Superior temporal gyrus (tissue), 1 donor: ENCODE results near the gene IL27RA.
"Not testable (repeated sequence)": the region's sequence is repeated elsewhere in the genome, so short reads cannot be mapped to it uniquely, and the experiment has no call there.

Source experiments
- DNase-seq: peaks from one replicate; pipeline ENCODE4 v3.0.0-alpha.2; 2016; ENCODE audit errors: extremely low spot score

The IL27RA gene

GRCh38 chr19:14028901-14029300 lies 2.7 kb upstream of the IL27RA start:
- DNase-seq = no peak

DNA sequence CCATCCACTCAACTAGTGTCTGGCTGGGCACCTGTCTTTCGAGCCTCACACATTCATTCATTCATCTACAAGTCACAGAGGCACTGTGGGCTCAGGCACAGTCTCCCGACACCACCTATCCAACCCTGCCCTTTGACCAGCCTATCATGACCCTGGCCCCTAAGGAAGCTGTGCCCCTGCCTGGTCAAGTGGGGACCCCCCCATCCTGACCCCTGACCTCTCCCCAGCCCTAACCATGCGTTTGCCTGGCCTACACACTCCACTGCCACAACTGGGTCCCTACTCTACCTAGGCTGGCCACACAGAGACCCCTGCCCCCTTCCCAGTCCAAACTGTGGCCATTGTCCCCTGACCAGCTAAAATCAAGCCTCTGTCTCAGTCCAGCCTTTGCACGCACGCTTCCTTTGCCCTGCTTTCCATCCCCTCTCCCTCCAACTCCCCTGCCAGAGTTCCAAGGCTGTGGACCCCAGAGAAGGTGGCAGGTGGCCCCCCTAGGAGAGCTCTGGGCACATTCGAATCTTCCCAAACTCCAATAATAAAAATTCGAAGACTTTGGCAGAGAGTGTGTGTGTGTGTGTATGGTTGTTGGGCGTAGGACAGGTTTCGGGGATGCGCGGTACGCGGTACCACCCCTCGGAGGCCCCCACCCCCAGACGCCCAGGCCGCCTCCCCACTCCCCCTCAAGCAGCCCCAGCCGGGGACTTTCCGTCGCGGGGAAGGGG lies 404 bp upstream of the IL27RA start:
- DNase-seq = no peak

DNA sequence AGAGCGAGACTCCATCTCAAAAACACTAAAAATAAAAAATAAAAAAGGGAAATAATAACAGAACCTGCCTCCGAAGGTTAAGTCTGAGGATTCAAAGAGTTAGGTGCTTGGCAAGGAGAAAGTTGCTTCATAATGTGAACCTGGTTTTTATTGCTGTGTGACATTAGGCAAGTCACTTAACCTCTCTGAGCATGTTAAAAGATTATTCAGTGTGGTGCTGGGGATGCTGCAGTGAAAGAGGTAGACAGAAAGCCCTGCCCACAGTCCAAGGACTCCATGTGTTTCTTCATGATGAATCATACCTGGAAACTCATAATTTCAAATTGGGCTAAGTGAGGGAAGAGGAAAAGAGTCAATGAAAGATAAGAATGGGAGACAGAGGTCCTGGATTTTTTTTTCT lies 2.4 kb downstream of the IL27RA start:
- no peak for DNase-seq

DNA sequence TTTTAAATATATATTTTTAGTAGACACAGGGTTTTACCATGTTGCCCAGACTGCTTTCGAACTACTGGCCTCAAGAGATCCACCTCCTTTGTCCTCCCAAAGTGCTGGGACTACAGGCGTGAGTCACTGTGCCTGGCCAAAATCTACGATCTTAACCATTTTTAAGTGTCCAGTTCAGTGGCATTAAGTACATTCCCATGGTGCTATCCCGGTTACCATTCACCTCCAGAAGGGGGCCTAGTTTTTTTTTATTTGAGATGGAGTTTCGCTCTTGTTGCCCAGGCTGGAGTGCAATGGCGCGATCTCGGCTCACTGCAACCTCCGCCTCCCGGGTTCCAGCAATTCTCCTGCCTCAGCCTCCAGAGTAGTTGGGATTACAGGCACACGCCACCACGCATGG lies 3.6 kb downstream of the IL27RA start:
- DNase-seq = not testable (repeated sequence)

DNA sequence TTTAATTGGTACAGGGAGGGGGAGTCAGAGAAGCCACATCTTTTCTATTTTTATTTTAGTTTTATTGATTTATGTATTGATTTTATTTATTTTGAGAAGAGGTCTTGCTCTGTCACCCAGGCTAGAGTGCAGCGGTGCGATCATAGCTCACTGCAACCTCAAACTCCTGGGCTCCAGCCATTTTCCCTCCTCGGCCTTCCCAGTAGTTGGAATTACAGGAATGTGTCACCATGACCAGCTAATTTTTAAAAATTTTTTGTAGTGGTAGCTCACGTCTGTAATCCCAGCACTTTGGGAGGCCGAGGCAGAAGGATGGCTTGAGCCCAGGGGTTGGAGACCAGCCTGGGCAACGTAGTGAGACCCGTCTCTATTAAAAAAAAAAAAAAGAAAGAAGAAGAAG lies 4.1 kb downstream of the IL27RA start:
- DNase-seq = no peak

DNA sequence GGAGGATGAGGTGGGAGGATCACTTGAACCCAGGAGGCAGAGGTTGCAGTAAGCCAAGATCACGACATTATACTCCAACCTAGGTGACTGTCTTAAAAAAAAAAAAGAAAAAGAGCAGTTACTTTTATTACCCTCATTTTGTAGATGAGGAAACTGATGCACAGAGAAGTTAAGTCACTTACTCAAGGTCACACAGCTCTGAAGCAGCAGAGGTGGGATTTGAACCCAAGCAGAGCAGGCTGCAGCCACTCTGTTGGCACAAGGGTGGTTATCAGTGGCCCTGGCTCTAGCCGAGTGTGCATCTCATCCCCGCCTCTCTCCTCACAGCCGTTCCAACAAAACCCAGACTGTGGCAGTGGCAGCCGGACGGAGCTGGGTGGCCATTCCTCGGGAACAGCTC lies 7.6 kb downstream of the IL27RA start:
- DNase-seq = no peak

DNA sequence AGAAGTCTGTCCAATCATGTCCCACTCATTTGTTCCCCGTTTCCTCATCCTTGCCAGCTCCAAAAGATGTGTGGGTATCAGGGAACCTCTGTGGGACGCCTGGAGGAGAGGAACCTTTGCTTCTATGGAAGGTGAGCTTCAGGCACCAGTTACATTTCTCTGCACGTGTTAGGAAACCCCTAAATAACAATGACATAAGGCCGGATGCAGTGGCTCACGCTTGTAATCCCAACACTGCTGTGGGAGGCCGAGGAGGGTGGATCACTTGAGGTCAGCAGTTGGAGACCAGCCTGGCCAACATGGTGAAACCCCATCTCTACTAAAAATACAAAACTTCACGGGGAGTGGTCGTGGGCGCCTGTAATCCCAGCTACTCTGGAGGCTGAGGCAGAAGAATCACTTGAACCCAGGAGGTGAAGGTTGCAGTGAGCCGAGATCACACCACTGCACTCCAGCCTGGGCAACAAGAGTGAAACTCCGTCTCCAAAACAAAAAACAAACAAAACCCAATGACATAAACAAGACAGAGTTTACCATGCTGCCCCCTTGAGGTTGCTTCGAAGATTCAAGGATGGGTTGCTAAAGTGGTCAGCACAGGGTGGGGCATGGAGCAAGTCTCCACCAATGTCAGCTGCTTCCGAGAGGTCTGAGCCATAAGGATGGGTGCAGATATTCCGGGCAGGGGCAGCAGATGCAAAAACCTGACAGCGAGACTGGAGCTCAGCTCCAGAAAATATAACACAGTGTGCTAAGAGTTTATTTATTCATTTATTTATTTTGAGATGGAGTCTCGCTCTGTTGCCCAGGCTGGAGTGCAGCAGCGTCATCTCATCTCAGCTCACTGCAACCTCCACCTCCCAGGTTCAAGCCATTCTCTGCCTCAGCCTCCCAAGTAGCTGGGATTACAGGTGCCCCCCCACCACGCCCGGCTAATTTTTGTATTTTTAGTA lies 11.4 kb downstream of the IL27RA start:
- DNase-seq = peak; percentile 59

DNA sequence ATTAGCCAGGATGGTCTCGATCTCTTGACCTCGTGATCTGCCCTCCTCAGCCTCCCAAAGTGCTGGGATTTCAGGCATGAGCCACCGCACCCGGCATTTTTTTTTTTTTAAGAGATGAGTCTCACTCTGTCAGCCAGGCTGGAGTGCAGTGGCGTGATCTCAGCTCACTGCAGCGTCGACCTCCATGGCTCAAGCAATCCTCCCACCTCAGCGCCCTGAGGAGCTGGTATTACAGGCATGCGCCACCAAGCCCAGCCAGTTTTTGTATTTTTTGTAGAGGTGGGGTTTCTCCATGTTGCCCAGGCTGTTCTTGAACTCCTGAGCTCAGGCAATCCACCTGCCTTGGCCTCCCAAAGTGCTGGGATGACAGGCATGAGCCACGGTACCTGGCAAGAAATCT lies 16.3 kb downstream of the IL27RA start:
- not testable (repeated sequence) for DNase-seq

GRCh38 chr19:14048443-14049153 lies 17.0 kb downstream of the IL27RA start:
- DNase-seq = no peak

- no peak for DNase-seq
Observed at GRCh38 chr19:14050512-14050911, 18.9 kb downstream of the IL27RA start.

DNA sequence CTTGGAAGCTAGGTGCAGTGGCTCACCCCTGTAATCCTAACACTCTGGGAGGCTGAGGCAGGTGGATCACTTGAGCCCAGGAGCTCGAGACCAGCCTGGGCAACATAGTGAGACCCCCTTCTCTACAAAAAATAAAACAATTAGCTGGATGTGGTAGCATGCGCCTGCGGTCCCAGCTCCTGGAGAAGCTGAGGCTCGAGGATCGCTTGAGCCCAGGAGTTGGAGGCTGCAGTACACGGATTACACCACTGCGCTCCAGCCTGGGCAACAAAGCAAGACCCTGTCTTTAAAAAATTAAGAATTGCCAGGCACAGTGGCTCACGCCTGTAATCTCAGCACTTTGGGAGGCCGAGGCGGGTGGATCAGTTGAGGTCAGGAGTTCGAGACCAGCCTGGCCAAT lies 19.4 kb downstream of the IL27RA start:
- not testable (repeated sequence) for DNase-seq

- DNase-seq = no peak
Observed at GRCh38 chr19:14051980-14052379, 20.4 kb downstream of the IL27RA start.

GRCh38 chr19:14052470-14052869 lies 20.9 kb downstream of the IL27RA start:
- DNase-seq = no peak

DNA sequence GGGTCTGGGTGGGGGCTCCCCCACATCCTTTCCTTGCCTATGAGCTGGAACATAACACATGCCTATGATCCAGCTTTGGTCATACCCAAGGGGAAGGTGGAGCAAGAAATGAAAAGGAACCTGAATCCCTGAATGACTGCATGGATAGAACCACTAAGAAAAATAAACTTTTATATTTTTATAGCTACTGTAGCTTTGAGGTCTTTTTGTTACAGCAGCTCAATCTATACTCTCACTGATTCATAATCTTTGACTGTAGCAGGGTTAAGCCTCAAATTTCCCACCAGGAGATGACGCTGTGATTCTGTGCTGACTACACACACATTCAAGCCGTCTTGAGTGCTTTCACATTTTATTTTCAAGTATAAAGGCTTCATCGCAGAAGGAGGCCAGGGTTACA lies 21.5 kb downstream of the IL27RA start:
- DNase-seq = no peak

DNA sequence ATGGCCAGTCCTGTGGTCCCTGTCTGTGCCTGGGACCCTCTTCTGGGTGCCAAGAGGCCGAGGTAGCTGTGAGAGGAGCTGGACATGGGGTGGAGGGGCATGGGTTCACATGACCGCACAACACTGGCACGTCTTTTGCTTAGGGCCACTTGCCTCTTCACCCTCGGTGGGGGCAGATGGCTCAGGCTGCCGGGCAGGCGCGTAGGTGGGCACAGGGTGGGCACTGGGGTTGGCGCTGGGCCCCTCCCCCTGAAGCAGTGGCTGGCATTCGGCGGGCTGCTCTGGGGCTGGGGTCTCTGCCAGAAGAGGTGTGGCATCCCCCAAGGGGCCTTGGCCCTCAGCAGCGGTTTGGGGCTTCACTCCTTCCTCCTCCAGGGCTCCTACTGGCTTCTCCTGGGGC lies 21.9 kb downstream of the IL27RA start:
- DNase-seq = no peak

GRCh38 chr19:14054099-14054498 lies 22.5 kb downstream of the IL27RA start:
- no peak for DNase-seq

DNA sequence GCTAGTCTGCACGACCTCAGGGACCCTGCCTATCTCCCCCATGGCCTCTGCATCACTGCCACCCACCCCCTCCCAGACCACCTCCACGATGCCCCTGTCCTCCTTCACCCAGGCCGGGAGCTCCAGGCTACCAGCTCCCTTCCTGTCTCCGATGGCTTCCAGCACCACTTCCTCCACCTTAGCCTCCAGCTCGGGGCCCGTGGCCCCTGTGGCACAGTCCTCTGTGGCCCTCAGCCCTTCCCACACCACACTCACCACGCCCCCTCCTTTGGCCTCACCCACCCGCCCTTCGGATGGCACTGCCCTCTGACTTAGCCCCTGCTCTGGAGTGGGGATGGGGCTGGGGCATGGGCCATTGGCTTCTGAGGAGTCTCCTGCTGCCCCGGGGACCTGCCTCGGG lies 23.2 kb downstream of the IL27RA start:
- DNase-seq = no peak

- DNase-seq = no peak
Observed at GRCh38 chr19:14055396-14055795, 23.8 kb downstream of the IL27RA start.

DNA sequence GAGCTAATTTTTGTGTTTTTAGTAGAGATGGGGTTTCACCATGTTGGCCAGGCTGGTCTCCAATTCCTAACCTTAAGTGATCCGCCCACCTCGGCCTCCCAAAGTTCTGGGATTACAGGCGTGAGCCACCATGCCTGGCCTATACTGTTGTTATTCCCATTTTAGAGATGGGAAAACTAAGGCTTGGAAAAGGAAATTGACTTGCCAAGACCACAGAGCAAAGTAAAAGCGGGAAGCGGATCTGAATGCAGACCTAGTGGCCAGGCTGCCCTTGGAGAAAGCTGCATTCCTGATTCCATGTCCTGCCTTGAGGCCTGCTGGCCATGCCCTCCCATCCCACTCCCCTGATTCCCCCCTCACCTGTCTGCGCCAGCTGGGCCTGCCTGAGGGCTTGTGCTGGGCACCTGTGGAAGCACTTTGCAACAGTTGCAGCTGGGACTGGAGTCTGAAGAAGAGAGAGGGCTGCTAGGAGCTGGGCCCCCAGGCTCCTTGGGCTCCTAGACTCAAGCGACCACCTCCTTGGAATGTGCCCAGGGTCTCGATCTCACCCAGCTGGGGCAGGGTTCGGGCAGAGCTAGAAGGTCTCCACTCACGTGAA lies 24.6 kb downstream of the IL27RA start:
- no peak for DNase-seq

DNA sequence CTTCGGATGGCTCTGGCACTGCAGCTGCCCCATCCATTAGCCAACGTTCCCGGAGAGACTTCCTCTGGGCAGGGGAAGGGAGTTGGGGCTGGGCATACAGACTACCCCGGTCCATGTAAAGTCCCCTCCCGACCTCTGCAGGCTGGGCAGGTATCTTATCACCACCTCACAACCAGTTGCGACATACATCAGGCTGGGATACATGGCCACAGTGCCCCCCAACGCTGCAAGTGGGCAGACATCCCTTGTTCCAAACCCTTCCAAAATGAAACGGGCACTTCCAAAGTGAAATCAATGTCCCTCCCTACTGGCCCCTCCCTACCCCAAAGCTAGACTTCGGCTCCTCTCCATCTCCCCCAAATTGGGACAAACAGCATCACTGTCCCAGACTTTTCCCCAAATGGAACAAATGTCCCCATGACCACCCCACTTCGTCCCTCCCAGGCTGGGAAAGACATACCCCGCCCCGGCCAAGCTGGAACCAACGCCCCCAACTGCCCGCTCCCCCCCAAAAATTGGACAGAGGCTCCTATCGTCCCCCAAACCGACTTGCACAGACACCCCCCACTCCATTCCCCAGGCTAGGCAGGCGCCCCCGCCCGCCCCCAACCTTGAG lies 25.3 kb downstream of the IL27RA start:
- DNase-seq = no peak
